Breast epithelium (tissue), 3 donors: Measurements from ENCODE around the gene CNST.

Experiments used
- POLR2A ChIP-seq: fragments of 450-650 bp; IDR thresholded peaks from one replicate; pipeline ENCODE4 v1.6.1; 2016; ENCODE audit warnings: antibody characterized with exemption, mild to moderate bottlenecking, moderate library complexity
- POLR2AphosphoS5 ChIP-seq, 3 donors: sonication (generic); formaldehyde crosslinking; IDR thresholded peaks; one replicate each; pipeline ENCODE4 v1.6.1; 2017; ENCODE audit warnings: antibody characterized with exemption in 3 of 3
- TF ChIP-seq, protein P1 (sequence below), 3 donors: fragments of 450-650 bp; IDR thresholded peaks; one replicate each; pipeline ENCODE4 v1.5.1; 2016 to 2017; ENCODE audit warnings: antibody characterized with exemption in 3 of 3, mild to moderate bottlenecking in 3 of 3, moderate library complexity in 3 of 3

DNA sequence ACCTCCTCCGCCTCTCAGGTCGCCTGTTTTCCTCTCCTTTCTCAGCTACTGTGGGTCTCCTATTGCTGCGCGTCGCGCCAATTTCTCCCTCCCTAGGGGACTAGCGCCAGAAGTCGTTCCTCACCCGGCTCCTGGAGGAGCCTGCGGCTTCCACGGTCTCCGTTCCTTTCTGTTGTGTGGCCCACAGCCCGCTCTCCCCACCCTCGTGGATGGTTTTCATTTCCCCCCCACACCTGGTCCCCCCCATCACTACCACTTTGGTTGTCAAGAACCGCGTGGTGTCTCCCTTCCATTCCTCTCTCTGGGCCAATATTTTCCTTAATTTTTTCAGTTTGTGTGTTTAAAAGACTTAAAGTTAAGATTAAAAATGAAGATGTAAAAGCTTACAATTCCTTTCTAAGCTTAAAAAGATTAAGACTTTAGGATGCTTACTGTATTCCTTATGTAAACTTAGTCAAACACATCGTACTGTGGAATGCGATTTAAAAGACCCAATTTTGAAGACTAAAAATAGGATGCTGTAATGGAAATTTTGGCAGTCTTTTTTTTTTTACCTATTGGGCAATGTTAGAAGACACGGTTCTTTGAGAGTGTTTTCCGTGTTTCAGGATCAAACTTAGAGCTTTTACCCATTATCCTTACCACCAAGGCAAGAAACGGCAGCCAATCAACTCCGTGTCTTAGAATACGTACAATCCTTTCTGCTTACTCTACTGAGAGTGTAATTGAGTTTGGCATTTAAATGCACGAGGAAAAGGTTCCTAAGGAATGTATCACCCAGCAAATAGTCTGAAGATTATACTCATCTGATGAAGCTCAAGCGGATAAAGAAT lies 773 bp downstream of the CNST start:
- TF ChIP-seq POLR2A (no peak), POLR2AphosphoS5 (IDR thresholded peaks at IDR 0.05) (no peak)
- TF ChIP-seq, protein P1, sequence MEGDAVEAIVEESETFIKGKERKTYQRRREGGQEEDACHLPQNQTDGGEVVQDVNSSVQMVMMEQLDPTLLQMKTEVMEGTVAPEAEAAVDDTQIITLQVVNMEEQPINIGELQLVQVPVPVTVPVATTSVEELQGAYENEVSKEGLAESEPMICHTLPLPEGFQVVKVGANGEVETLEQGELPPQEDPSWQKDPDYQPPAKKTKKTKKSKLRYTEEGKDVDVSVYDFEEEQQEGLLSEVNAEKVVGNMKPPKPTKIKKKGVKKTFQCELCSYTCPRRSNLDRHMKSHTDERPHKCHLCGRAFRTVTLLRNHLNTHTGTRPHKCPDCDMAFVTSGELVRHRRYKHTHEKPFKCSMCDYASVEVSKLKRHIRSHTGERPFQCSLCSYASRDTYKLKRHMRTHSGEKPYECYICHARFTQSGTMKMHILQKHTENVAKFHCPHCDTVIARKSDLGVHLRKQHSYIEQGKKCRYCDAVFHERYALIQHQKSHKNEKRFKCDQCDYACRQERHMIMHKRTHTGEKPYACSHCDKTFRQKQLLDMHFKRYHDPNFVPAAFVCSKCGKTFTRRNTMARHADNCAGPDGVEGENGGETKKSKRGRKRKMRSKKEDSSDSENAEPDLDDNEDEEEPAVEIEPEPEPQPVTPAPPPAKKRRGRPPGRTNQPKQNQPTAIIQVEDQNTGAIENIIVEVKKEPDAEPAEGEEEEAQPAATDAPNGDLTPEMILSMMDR (IDR thresholded peaks at IDR 0.05): no peak
